Lung (tissue), 12 donors: ENCODE measurements around the gene SLC17A2. TPM values are rescaled to one million over a fixed set of nuclear protein-coding genes. Genes with fewer than 3 reads are reported as not detected.

ENCODE experiments used
- ATAC-seq: fragments of 200-7000 bp; cut with Tn5 transposase; one replicate; pipeline ENCODE4 v1.9.1; 2020; ENCODE audit warnings: moderate number of reproducible peaks; ENCODE audit not compliant: insufficient read depth, low FRiP score
- DNase-seq, 3 donors: peaks; one replicate each; pipeline ENCODE4 v3.0.0-alpha.2; 2013 to 2017
- H3K27ac ChIP-seq, 2 donors: one replicate each; pipeline ENCODE4 v1.5.1; 2013; ENCODE audit warnings: mild to moderate bottlenecking in 2 of 2, moderate library complexity in 2 of 2, control low read depth in 1 of 2, inconsistent platforms in 1 of 2, low read depth in 1 of 2, low read length in 1 of 2
- H3K27me3 ChIP-seq, 3 donors: one replicate each; pipeline ENCODE4 v1.5.1; 2013; ENCODE audit warnings: low read length in 2 of 3; ENCODE audit not compliant: control insufficient read depth in 3 of 3, insufficient read depth in 3 of 3
- H3K36me3 ChIP-seq, 4 donors: one replicate each; pipeline ENCODE4 v1.5.1; 2013; ENCODE audit warnings: low read length in 4 of 4, mild to moderate bottlenecking in 1 of 4, moderate library complexity in 1 of 4; ENCODE audit not compliant: control insufficient read depth in 4 of 4, insufficient read depth in 4 of 4
- H3K4me1 ChIP-seq, 5 donors: one replicate each; pipeline ENCODE4 v1.5.1; 2013; ENCODE audit warnings: low read length in 5 of 5, mild to moderate bottlenecking in 2 of 5, moderate library complexity in 1 of 5; ENCODE audit not compliant: control insufficient read depth in 5 of 5, insufficient read depth in 5 of 5
- H3K4me3 ChIP-seq: one replicate; pipeline ENCODE4 v1.5.1; 2013; ENCODE audit warnings: mild to moderate bottlenecking, control low read depth, moderate library complexity
- H3K9ac ChIP-seq, 2 donors: one replicate each; pipeline ENCODE4 v1.5.1; 2013; ENCODE audit warnings: low read length in 2 of 2, control low read depth in 1 of 2; ENCODE audit not compliant: insufficient read depth in 1 of 2
- H3K9me3 ChIP-seq, 4 donors: one replicate each; pipeline ENCODE4 v1.5.1; 2013; ENCODE audit warnings: low read length in 3 of 4, mild to moderate bottlenecking in 1 of 4, moderate library complexity in 1 of 4; ENCODE audit not compliant: control insufficient read depth in 4 of 4, insufficient read depth in 3 of 4
- WGBS, 2 donors: extraction: QIAGEN DNeasy Blood & Tissue Kit; methylation state at CpG; one replicate each; pipeline ENCODE4 v1.1.7; 2013; 5-methylcytosine and 5-hydroxymethylcytosine counted together
- polyA plus RNA-seq, 2 donors: library from polyadenylated mRNA; stranded (reverse); fragments of 200-250 nt; gene quantifications; one replicate each; pipeline ENCODE4 v1.2.1, GENCODE V29; 2013
- total RNA-seq, 2 donors: library from RNA; depleted of rRNA in 1 of 2; stranded (reverse); fragments of >200 nt in 1 of 2; gene quantifications; one replicate each; pipeline ENCODE4 v1.2.1, GENCODE V29; 2014 to 2021
- TF ChIP-seq, protein P1 (sequence below): IDR thresholded peaks from 2 replicates; pipeline ENCODE4 v1.5.1; 2012; ENCODE audit warnings: mild to moderate bottlenecking; ENCODE audit errors: control extremely low read depth, extremely low read depth
- donor health status: control.
- donor health status: control.
- donor health status: Bipolar disorder and iron deficiency.
- donor health status: healthy.
- donor health status: DM: yes; HTN: yes; CAD: no.

Gene SLC17A2
- total and polyA plus RNA-seq, 4 donors = not detected

DNA sequence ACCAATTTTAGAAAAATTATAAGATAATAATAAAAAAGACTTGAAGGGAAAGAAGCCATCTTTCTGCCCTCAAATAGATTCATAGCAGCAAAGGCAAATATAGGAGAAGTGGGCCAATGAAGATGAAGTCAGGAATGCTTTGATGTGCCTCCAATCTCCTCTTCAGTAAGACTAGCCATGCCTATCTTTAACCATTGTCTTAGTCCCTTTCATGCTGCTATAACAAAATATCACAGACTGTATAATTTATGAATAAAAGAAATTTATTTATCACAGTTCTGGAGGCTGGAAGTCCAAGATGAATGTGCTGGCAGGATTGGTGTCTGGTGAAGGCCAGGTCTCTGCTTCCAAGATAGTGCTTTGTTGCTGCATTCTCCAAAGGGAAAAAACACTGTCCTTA lies 37.6 kb downstream of the SLC17A2 start:
- TF ChIP-seq, protein P1, sequence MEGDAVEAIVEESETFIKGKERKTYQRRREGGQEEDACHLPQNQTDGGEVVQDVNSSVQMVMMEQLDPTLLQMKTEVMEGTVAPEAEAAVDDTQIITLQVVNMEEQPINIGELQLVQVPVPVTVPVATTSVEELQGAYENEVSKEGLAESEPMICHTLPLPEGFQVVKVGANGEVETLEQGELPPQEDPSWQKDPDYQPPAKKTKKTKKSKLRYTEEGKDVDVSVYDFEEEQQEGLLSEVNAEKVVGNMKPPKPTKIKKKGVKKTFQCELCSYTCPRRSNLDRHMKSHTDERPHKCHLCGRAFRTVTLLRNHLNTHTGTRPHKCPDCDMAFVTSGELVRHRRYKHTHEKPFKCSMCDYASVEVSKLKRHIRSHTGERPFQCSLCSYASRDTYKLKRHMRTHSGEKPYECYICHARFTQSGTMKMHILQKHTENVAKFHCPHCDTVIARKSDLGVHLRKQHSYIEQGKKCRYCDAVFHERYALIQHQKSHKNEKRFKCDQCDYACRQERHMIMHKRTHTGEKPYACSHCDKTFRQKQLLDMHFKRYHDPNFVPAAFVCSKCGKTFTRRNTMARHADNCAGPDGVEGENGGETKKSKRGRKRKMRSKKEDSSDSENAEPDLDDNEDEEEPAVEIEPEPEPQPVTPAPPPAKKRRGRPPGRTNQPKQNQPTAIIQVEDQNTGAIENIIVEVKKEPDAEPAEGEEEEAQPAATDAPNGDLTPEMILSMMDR = no peak
- DNase-seq (no peak), ATAC-seq (no peak)
- Histone ChIP-seq H3K27ac (no peak overlapping the region), H3K4me3 (no peak overlapping the region), H3K9ac (no peak overlapping the region), H3K9me3 (no peaks in the 10 kb centered on the region), H3K27me3 (no peaks in the 10 kb centered on the region), H3K4me1 (no peaks in the 10 kb centered on the region), H3K36me3 (no peaks in the 10 kb centered on the region)

DNA sequence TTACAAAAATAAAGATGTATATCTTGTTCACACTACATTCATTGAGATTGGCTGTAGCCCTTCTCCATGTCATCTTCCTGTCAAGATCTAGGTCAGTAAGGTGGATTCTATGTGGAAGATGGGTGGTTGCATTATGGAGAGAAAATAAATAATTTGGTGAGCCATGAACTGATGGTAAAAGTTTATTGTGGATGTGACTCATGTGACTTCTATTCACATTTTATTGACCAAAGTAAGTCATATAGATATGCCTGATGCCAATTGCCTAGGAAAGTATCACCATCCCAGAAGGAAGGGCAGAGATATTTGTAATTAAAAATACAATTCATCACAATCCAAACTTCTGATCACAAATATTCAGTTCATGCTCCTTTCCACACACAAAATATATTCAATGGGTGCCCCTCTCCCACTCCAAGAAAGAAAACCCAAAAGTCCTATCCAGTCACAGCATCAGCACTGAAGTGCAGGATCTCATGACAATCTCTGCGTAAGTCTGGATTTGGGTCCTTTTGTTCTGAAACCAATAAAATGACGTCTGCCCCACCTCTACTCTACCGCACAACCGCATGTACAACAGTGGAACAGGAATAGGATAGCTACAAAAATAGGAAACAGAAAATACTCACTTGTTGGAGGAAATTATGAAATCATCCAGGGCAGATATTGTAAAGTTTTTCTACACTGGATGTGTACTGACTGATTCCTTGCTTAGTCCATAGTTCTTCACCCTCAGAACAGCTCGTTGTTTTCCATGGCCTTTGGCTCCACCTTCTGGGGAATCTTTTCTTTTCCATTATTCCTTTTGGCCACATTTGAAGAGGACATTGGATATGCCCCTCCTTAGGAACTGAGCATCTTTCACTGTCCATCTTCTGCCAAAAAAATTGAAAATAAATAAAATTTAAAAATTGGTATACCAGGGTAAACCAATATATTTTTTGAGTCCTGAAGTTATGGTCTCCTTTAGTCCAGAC lies 40.3 kb downstream of the SLC17A2 start:
- no peak overlapping the region for H3K27ac ChIP-seq
- 47 to 63% methylated on average over 5 of the region's 5 CpGs for WGBS, 2 donors
- ATAC-seq = no peak
- peaks cover 0 to 2% (median 0%) of the 10 kb centered on the region in 3 donors for H3K27me3 ChIP-seq
- H3K9me3 ChIP-seq = no peaks in the 10 kb centered on the region
- DNase-seq = peak; percentile 36 to 71 (median 71)
- no peak overlapping the region for H3K4me3 ChIP-seq
- TF ChIP-seq, protein P1 = peak; percentile 35
- H3K36me3 ChIP-seq = no peaks in the 10 kb centered on the region
- H3K4me1 ChIP-seq = no peaks in the 10 kb centered on the region
- H3K9ac ChIP-seq = no peak overlapping the region

DNA sequence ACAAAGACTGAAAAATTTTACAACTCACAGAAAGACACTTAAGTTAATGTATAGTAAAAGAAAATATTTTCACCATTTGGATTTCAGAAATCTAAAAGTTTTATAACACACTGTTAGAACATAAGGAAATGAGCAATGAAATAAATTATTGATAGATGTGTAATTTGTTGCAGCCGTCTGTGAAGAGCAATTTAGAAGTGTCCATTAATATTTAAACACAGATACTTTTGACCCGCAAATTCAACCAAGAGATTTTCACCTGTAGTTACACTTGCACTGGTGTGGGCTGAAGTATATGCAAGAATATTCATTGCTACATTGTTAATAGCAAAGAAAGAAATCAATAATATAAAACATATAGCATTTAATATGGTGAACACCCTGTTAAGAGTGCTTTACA lies 41.9 kb downstream of the SLC17A2 start:
- H3K9ac ChIP-seq = no peak overlapping the region
- H3K4me3 ChIP-seq = no peak overlapping the region
- H3K27me3 ChIP-seq = peaks cover 0 to 2% (median 0%) of the 10 kb centered on the region in 3 donors
- H3K9me3 ChIP-seq = no peaks in the 10 kb centered on the region
- TF ChIP-seq, protein P1 = no peak
- ATAC-seq (no peak), DNase-seq (no peak)
- 75 to 87% methylated on average over 2 of the region's 2 CpGs for WGBS, 2 donors
- no peak overlapping the region for H3K27ac ChIP-seq
- H3K4me1 ChIP-seq = no peaks in the 10 kb centered on the region
- no peaks in the 10 kb centered on the region for H3K36me3 ChIP-seq
